Osteocyte (in vitro differentiated cells): ENCODE measurements around the gene SIN3B. TPM values are rescaled to one million over a fixed set of nuclear protein-coding genes. Genes with fewer than 3 reads are reported as not detected.

ENCODE experiments used
- DNase-seq: peaks from one replicate; pipeline ENCODE4 v3.0.0; 2021; ENCODE audit warnings: mixed read lengths; ENCODE audit not compliant: unreplicated experiment; ENCODE audit errors: extremely low spot score
- H3K27ac Mint-ChIP-seq: one replicate; pipeline ENCODE4 v1.8.0; 2021; ENCODE audit warnings: mild to moderate bottlenecking, mixed read lengths; ENCODE audit not compliant: unreplicated experiment
- H3K27me3 Mint-ChIP-seq: one replicate; pipeline ENCODE4 v1.8.0; 2021; ENCODE audit warnings: mixed read lengths; ENCODE audit not compliant: unreplicated experiment
- H3K36me3 Mint-ChIP-seq: one replicate; pipeline ENCODE4 v1.8.0; 2021; ENCODE audit warnings: mixed read lengths; ENCODE audit not compliant: unreplicated experiment
- H3K4me1 Mint-ChIP-seq: one replicate; pipeline ENCODE4 v1.8.0; 2021; ENCODE audit warnings: mixed read lengths; ENCODE audit not compliant: unreplicated experiment
- H3K4me3 Mint-ChIP-seq: one replicate; pipeline ENCODE4 v1.8.0; 2021; ENCODE audit warnings: mild to moderate bottlenecking, moderate library complexity, mixed read lengths; ENCODE audit not compliant: unreplicated experiment
- H3K9me3 Mint-ChIP-seq: one replicate; pipeline ENCODE4 v1.8.0; 2021; ENCODE audit warnings: mixed read lengths; ENCODE audit not compliant: unreplicated experiment
- CTCF ChIP-seq: fragments of 200-600 bp; sonication (generic); IDR thresholded peaks from 2 replicates; pipeline ENCODE4 v1.5.0; 2021; ENCODE audit warnings: antibody characterized with exemption, mild to moderate bottlenecking, moderate library complexity
- total RNA-seq: library from RNA; stranded (reverse); gene quantifications from 2 replicates; pipeline ENCODE4 v1.2.1, GENCODE V29; 2021

SIN3B gene
- total RNA-seq, 1 donor from 2014 or later = 80.0 TPM

DNA sequence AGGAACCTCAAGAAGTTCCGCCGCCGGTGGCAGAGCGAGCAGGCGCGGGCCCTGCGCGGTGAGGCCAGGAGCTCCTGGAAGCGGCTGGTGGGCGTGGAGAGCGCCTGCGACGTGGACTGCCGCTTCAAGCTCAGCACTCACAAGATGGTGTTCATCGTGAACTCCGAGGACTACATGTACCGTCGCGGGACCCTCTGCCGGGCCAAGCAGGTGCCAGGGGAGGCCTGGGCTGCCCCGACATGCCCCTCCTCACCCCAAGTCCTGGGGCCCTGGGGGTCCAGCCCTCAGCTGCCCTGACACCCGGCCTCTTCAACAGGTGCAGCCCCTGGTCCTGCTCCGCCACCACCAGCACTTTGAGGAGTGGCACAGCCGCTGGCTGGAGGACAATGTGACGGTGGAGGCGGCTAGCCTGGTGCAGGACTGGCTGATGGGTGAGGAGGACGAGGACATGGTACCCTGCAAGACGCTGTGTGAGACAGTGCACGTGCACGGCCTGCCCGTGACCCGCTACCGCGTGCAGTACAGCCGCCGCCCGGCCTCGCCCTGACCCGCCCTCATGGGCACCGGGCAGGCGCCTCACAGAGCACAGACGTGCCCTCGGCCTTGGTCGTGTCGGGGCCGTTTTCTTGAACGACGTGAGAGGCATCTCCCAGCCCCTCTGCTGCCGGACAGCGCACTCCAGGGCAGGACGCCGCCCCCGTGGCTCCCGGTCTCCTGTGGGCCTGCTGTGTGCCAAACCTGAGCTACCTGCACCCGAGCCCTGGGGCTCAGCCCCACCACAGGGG is 49.2 kb downstream of the SIN3B start:
- H3K36me3 Mint-ChIP-seq = peaks cover 40% of the 10 kb centered on the region
- TF ChIP-seq CTCF = no peak
- no peak overlapping the region for H3K4me3 Mint-ChIP-seq
- peaks cover 14% of the 10 kb centered on the region for H3K9me3 Mint-ChIP-seq
- H3K27me3 Mint-ChIP-seq = no peaks in the 10 kb centered on the region
- H3K27ac Mint-ChIP-seq = no peak overlapping the region
- peaks cover 4% of the 10 kb centered on the region for H3K4me1 Mint-ChIP-seq
- no peak for DNase-seq

DNA sequence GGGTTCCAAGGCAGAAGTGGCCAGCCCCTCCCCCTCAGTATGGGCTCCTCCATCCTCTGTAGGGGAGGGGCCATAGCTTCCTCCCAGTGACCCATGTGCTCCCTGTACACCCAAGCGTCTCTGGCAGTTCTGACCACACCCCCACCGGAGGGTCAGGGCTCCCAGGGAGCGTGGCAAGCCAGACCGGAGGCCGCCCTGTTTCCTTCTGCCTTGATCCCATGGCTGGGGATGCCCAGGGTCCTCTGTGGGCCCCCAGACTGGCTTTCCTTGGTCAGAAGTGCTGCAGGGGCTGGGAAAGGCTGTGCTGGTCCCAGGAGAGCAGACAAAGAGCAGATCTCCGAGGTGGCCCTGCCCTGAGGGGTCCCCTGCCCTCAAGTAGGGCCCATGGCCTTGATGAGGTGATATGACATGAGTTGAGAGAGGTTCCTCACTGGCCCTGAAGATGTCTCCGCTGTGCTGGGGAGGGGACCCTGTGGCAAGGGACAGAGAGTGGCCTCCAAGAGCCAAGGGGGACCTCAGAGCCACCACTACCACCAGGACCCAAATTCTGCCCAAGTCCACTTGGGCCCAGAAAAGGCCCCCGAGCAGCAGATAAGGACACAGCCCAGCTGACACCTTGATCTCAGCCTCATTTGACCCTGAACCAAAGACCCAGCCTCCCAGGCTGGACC is 51.8 kb downstream of the SIN3B start:
- no peak for TF ChIP-seq CTCF
- Mint-ChIP-seq H3K4me1 (no peaks in the 10 kb centered on the region), H3K27me3 (no peaks in the 10 kb centered on the region), H3K4me3 (no peak overlapping the region), H3K36me3 (peaks cover 30% of the 10 kb centered on the region), H3K9me3 (peaks cover 14% of the 10 kb centered on the region), H3K27ac (no peak overlapping the region)
- no peak for DNase-seq

DNA sequence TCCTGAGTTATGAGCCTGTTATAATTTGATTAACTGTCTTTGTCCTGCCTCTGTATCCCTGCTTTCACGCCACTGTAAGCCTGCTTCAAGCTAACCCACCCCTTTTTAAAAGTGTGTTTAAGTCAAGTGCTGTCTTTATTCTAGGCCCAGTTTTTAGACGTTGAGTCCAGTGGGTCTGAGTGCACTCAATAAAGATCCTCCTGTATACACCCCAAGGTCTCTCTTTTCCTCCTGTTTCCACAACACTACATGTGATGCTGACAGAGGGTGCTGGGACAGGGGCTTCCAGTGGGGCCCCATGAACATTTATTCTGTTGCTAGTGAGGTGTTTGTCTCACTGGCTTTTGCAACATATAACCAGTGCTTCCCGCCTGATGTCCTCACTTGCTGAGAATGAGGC is 52.9 kb downstream of the SIN3B start:
- Mint-ChIP-seq H3K36me3 (peaks cover 22% of the 10 kb centered on the region), H3K27ac (no peak overlapping the region), H3K4me1 (peaks cover 2% of the 10 kb centered on the region), H3K4me3 (no peak overlapping the region), H3K27me3 (no peaks in the 10 kb centered on the region), H3K9me3 (peaks cover 14% of the 10 kb centered on the region)
- no peak for DNase-seq
- TF ChIP-seq CTCF = no peak

DNA sequence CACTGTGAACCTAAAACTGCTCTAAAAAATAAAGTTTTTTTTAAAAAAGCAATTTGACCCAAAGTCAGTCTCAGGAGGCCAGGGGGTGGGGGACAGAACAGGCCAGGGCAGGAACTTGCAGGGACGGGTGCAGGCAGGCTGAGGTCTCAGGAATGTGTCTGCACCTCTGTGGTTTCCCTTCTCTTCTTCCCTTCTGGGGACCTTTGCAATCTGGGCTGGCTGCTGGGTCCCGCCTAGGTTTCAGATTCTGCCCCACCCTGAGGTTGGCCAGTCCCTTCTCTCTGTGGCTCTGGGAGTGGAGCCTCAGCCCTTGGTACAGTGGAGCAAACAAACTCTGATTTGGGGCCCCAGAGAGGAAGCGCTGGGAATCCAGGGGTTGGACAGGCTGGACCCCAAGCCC is 54.3 kb downstream of the SIN3B start:
- no peak for TF ChIP-seq CTCF
- no peak overlapping the region for H3K27ac Mint-ChIP-seq
- no peaks in the 10 kb centered on the region for H3K27me3 Mint-ChIP-seq
- no peak for DNase-seq
- no peak overlapping the region for H3K4me3 Mint-ChIP-seq
- H3K36me3 Mint-ChIP-seq = peaks cover 18% of the 10 kb centered on the region
- H3K4me1 Mint-ChIP-seq = peaks cover 5% of the 10 kb centered on the region
- peaks cover 14% of the 10 kb centered on the region for H3K9me3 Mint-ChIP-seq

GRCh38 chr19:16885166-16885565 is 56.0 kb downstream of the SIN3B start:
- Mint-ChIP-seq H3K4me3 (no peak overlapping the region), H3K27ac (no peak overlapping the region), H3K9me3 (peaks cover 14% of the 10 kb centered on the region), H3K27me3 (no peaks in the 10 kb centered on the region), H3K36me3 (peaks cover 10% of the 10 kb centered on the region), H3K4me1 (peaks cover 14% of the 10 kb centered on the region)
- DNase-seq = no peak
- TF ChIP-seq CTCF = no peak
